ENCODE measurements around the gene BAIAP2. TPM values are rescaled to one million over a fixed set of nuclear protein-coding genes. Genes with fewer than 3 reads are reported as not detected.

The BAIAP2 gene
- total and polyA plus RNA-seq, 2 of the 13 experiments (the other 11 are each of a cell fraction or from before 2014, with no cell fraction given) = 22.5 to 24.0 TPM

- no peak for TF ChIP-seq ZBTB46 (CRISPR knock-in tag; IDR thresholded peaks at IDR 0.05; ENCODE audit: borderline replicate concordance)
- peak; percentile 77; the same call in 1 of the 2 replicates for TF ChIP-seq ZGPAT (CRISPR knock-in tag; IDR thresholded peaks at IDR 0.05)
- TF ChIP-seq ZNF891 (CRISPR knock-in tag; IDR thresholded peaks at IDR 0.05) = peak; percentile 61; the same call in 1 of the 2 replicates
- TF ChIP-seq EED (CRISPR knock-in tag; IDR thresholded peaks at IDR 0.05) = no peak; the same call in 1 of the 2 replicates
- peak; percentile 45 for TF ChIP-seq ZNF407 (CRISPR knock-in tag; IDR thresholded peaks at IDR 0.05; ENCODE audit: not compliant biosample characterization)
- TF ChIP-seq ZNF546 (CRISPR knock-in tag; conservative IDR thresholded peaks at IDR 0.05) = peak; percentile 93
- no peak for TF ChIP-seq DNMT3B (CRISPR knock-in tag; conservative IDR thresholded peaks at IDR 0.05)
- TF ChIP-seq ZNF317 (CRISPR knock-in tag; IDR thresholded peaks at IDR 0.05) = 0 out of 2 replicates have a peak, but pooled peaks have one; percentile 31
- no peak for TF ChIP-seq ZNF136 (CRISPR knock-in tag; IDR thresholded peaks at IDR 0.05; ENCODE audit: low read depth)
- TF ChIP-seq CBFB (CRISPR knock-in tag; IDR thresholded peaks at IDR 0.05) = peak; percentile 79
- peak; percentile 78; the same call in 1 of the 2 replicates for TF ChIP-seq ZNF205 (CRISPR knock-in tag; IDR thresholded peaks at IDR 0.05)
- peak; percentile 58; the same call in 1 of the 2 replicates for TF ChIP-seq ZNF614 (CRISPR knock-in tag; IDR thresholded peaks at IDR 0.05; ENCODE audit: borderline replicate concordance)
- no peak for TF ChIP-seq NONO (IDR thresholded peaks at IDR 0.05)
- peak; percentile 92 for TF ChIP-seq NONO (CRISPR knock-in tag; conservative IDR thresholded peaks at IDR 0.05)
- TF ChIP-seq FOXA1 (IDR thresholded peaks at IDR 0.05) = no peak
- TF ChIP-seq FOXA1 (CRISPR knock-in tag; IDR thresholded peaks at IDR 0.05) = peak; percentile 21; the same call in 1 of the 2 replicates
- no peak for TF ChIP-seq ATF1 (CRISPR knock-in tag; IDR thresholded peaks at IDR 0.05)
- 0 out of 2 replicates have a peak, but pooled peaks have one; percentile 88 for TF ChIP-seq ZNF550 (CRISPR knock-in tag; IDR thresholded peaks at IDR 0.05; ENCODE audit: borderline replicate concordance)
- TF ChIP-seq ZNF569 (CRISPR knock-in tag; IDR thresholded peaks at IDR 0.05; ENCODE audit: borderline replicate concordance) = no peak; the same call in 1 of the 2 replicates
Observed at GRCh38 chr17:81165246-81166032, 130.5 kb downstream of the BAIAP2 start, which contains the start of gene PVALEF (continued).
